A549 (cell line): ENCODE measurements around the gene BCL2L13. TPM values are rescaled to one million over a fixed set of nuclear protein-coding genes. Genes with fewer than 3 reads are reported as not detected.
"Not testable (repeated sequence)": the region's sequence is repeated elsewhere in the genome, so short reads cannot be mapped to it uniquely, and the experiment has no call there.

Experiments
- ATAC-seq, 2 experiments: fragments of 200-7000 bp in 1 of 2; fragments of >200 bp in 1 of 2; cut with Nextera tagmentation in 1 of 2; cut with Tn5 transposase in 1 of 2; 3 replicates each; pipeline versions ENCODE4 v1.8.0 to v1.9.1; 2018 to 2020; ENCODE audit warnings: mild to moderate bottlenecking in 1 of 2, moderate library complexity in 1 of 2
- CTCF ChIA-PET: fragments of 300-600 bp; sonication (Branson Sonifier 250); formaldehyde crosslinking; extraction: SDS; loops from one replicate; lab custom pipeline; 2021; ENCODE audit warnings: antibody characterized with exemption, inconsistent platforms; lab: Yijun Ruan, JAX
- POLR2A ChIA-PET: fragments of 350-600 bp; formaldehyde crosslinking; extraction: SDS; loops from one replicate; lab custom pipeline; 2021; ENCODE audit warnings: antibody characterized with exemption, inconsistent platforms; lab: Yijun Ruan, JAX
- DNase-seq, 2 experiments: peaks; one replicate each; pipeline versions ENCODE4 v3.0.0 to v3.0.0-alpha.2; 2011 to 2016; ENCODE audit warnings: low read depth in 1 of 2, low spot score in 1 of 2
- FAIRE-seq: peaks from 2 replicates; lab custom pipeline; 2011; peaks lifted over from hg19 to GRCh38; lab: Jason Lieb, UNC
- H3K27ac ChIP-seq, 2 experiments: fragments of >200 bp; sonication (Bioruptor Twin); formaldehyde crosslinking; 3 replicates each; pipeline ENCODE4 v1.5.1; 2016 to 2017
- H3K4me1 ChIP-seq: fragments of >200 bp; sonication (Bioruptor Twin); formaldehyde crosslinking; 3 replicates; pipeline ENCODE4 v1.6.1; 2016
- H3K4me2 ChIP-seq: fragments of >200 bp; sonication (Bioruptor Twin); formaldehyde crosslinking; 3 replicates; pipeline ENCODE4 v1.6.1; 2016
- H3K4me3 ChIP-seq: fragments of >200 bp; sonication (Bioruptor Twin); formaldehyde crosslinking; 3 replicates; pipeline ENCODE4 v1.5.1; 2016
- H3K9me3 ChIP-seq: fragments of >200 bp; sonication (Bioruptor Twin); formaldehyde crosslinking; 3 replicates; pipeline ENCODE4 v1.6.1; 2016
- BCL3 ChIP-seq: fragments of >200 bp; sonication (Bioruptor Twin); formaldehyde crosslinking; IDR thresholded peaks from 3 replicates; pipeline ENCODE4 v1.6.1; 2016
- EHMT2 ChIP-seq: fragments of 200-600 bp; sonication (generic); IDR thresholded peaks from 2 replicates; pipeline ENCODE4 v1.6.1; 2016; ENCODE audit warnings: antibody characterized with exemption, low read depth, mild to moderate bottlenecking, moderate library complexity
- FOSB ChIP-seq: fragments of 250-450 bp; sonication (Bioruptor Pico); IDR thresholded peaks from 2 replicates; pipeline ENCODE4 v1.5.0; 2020; ENCODE audit warnings: mild to moderate bottlenecking, moderate library complexity
- GATA3 ChIP-seq: IDR thresholded peaks from 2 replicates; pipeline ENCODE4 v1.6.1; 2012; ENCODE audit warnings: borderline replicate concordance
- HOXB13 ChIP-seq: fragments of 250-450 bp; sonication (Bioruptor Pico); IDR thresholded peaks from 2 replicates; pipeline ENCODE4 v1.5.0; 2020; ENCODE audit warnings: low read depth, mild to moderate bottlenecking, moderate library complexity
- JUN ChIP-seq, 2 experiments: fragments of >200 bp; sonication (Bioruptor Twin); formaldehyde crosslinking; IDR thresholded peaks; 2 replicates in 1 of 2; 3 replicates in 1 of 2; pipeline ENCODE4 v1.6.1; 2016 to 2017
- JUNB ChIP-seq: fragments of >200 bp; sonication (Bioruptor Twin); formaldehyde crosslinking; IDR thresholded peaks from 2 replicates; pipeline ENCODE4 v1.6.1; 2016
- NFE2L2 ChIP-seq: fragments of 150-350 bp; conservative IDR thresholded peaks from 2 replicates; pipeline ENCODE4 v1.6.1; 2014; ENCODE audit warnings: low read length
- NR3C1 ChIP-seq: fragments of >200 bp; sonication (Bioruptor Twin); formaldehyde crosslinking; IDR thresholded peaks from 3 replicates; pipeline ENCODE4 v1.6.1; 2017
- PHF8 ChIP-seq: fragments of 200-600 bp; sonication (generic); IDR thresholded peaks from 2 replicates; pipeline ENCODE4 v1.6.1; 2016; ENCODE audit warnings: low read depth, mild to moderate bottlenecking, antibody characterized with exemption, moderate library complexity, borderline replicate concordance
- RAD21 ChIP-seq, 2 experiments: fragments of >200 bp in 1 of 2; sonication (Bioruptor Twin) in 1 of 2; formaldehyde crosslinking in 1 of 2; IDR thresholded peaks in 1 of 2; conservative IDR thresholded peaks in 1 of 2; 2 replicates in 1 of 2; 3 replicates in 1 of 2; pipeline ENCODE4 v1.6.1; 2012 to 2018; ENCODE audit warnings: inconsistent platforms in 1 of 2
- WGBS: methylation state at CpG from one replicate; pipeline ENCODE4 v1.1.6; 2017; ENCODE audit errors: missing lambda C conversion rate; 5-methylcytosine and 5-hydroxymethylcytosine counted together
- polyA plus RNA-seq, 4 experiments: library from polyadenylated mRNA; depleted of rRNA in 3 of 4; stranded (reverse); fragments of >200 nt; fragmentation: RNase III in 1 of 4; extraction: RNeasy Plus Mini Kit Qiagen cat#74134 plus additional on column Dnase treatment in 1 of 4; gene quantifications; 2 replicates in 3 of 4; 3 replicates in 1 of 4; pipeline ENCODE4 v1.2.3, GENCODE V29; 2011 to 2017

BCL2L13 gene
- polyA plus RNA-seq, 2 of the 4 experiments (the other 2 are of a cell fraction): 36.9 to 44.9 TPM

GRCh38 chr22:17761138-17761488 is 122.6 kb downstream of the BCL2L13 start:
- WGBS: 48% methylated on average over 4 of the region's 4 CpGs
- Histone ChIP-seq H3K4me1 (peaks cover 15% of the 10 kb centered on the region; the same call in 2 of the 3 replicates), H3K9me3 (no peaks in the 10 kb centered on the region), H3K27ac (peak overlapping the region in 1 of 2 experiments; percentile 55; a peak in 4 of 6 replicates), H3K4me3 (no peak overlapping the region)
- POLR2A ChIA-PET: no interaction called here
- FAIRE-seq: no peak
- TF ChIP-seq JUNB: no peak
- TF ChIP-seq, all 56 proteins: peak for 0
- ATAC-seq: no peak
- no peak for DNase-seq
- CTCF ChIA-PET: no interaction called here
- H3K4me2 ChIP-seq: peak overlapping the region; percentile 62

- H3K4me3 ChIP-seq, H3K4me2 ChIP-seq, POLR2A ChIA-PET, H3K27ac ChIP-seq, FAIRE-seq, ATAC-seq, DNase-seq, H3K9me3 ChIP-seq: not testable (repeated sequence)
- WGBS: 89% methylated on average over 10 of the region's 10 CpGs
- CTCF ChIA-PET: interaction anchor here (1.3 to 1.4 kb wide), 2 partner anchors 9 to 20 kb away, joined by 3 to 4 read pairs; no protein-coding TSS in a partner anchor
- H3K4me1 ChIP-seq: peaks cover 15% of the 10 kb centered on the region; the same call in 2 of the 3 replicates
Measured at GRCh38 chr22:17763442-17763841, 124.9 kb downstream of the BCL2L13 start.

- no peak for FAIRE-seq
- POLR2A ChIA-PET: no interaction called here
- H3K4me1 ChIP-seq: peaks cover 15% of the 10 kb centered on the region; the same call in 2 of the 3 replicates
- CTCF ChIA-PET: no interaction called here
- H3K4me2 ChIP-seq: no peak overlapping the region
- WGBS: 84% methylated on average over 5 of the region's 5 CpGs
- TF ChIP-seq GATA3: no peak
- TF ChIP-seq JUN (IDR thresholded peaks at IDR 0.05): no peak
- TF ChIP-seq PHF8: no peak
- TF ChIP-seq NFE2L2: no peak
- no peak for TF ChIP-seq HOXB13 (CRISPR knock-in tag)
- no peak for TF ChIP-seq NR3C1
- TF ChIP-seq, all 56 proteins: peak for 0
- Histone ChIP-seq H3K27ac (no peak overlapping the region), H3K9me3 (no peaks in the 10 kb centered on the region), H3K4me3 (no peak overlapping the region)
- DNase-seq (no peak), ATAC-seq (no peak)
Measured at GRCh38 chr22:17764036-17764435, 125.5 kb downstream of the BCL2L13 start.

- not testable (repeated sequence) for ATAC-seq
Measured at GRCh38 chr22:17764852-17765251, 126.3 kb downstream of the BCL2L13 start.

GRCh38 chr22:17767233-17768065 is 128.9 kb downstream of the BCL2L13 start:
- ChIA-PET CTCF (no interaction called here), POLR2A (no interaction called here)
- 88% methylated on average over 14 of the region's 14 CpGs for WGBS
- no peak for DNase-seq
- no peak overlapping the region for H3K4me2 ChIP-seq
- H3K4me3 ChIP-seq: no peak overlapping the region
- no peak overlapping the region for H3K27ac ChIP-seq
- no peak for FAIRE-seq
- H3K4me1 ChIP-seq: peaks cover 3% of the 10 kb centered on the region; the same call in 2 of the 3 replicates
- no peaks in the 10 kb centered on the region for H3K9me3 ChIP-seq
- no peak for TF ChIP-seq EHMT2
- TF ChIP-seq PHF8: no peak
- no peak for TF ChIP-seq BCL3
- no peak for TF ChIP-seq HOXB13 (CRISPR knock-in tag)
- TF ChIP-seq RAD21 (conservative IDR thresholded peaks at IDR 0.05 in 1 of 2, IDR thresholded peaks at IDR 0.05 in 1 of 2): no peak
- no peak for TF ChIP-seq FOSB
- no peak for ATAC-seq

More at GRCh38 chr22:17764852-17765251, 126.3 kb downstream of the BCL2L13 start:
- DNase-seq, POLR2A ChIA-PET, H3K27ac ChIP-seq, H3K9me3 ChIP-seq, H3K4me3 ChIP-seq, H3K4me2 ChIP-seq, FAIRE-seq: not testable (repeated sequence)
- CTCF ChIA-PET: interaction anchor here (1.1 to 1.8 kb wide), 3 partner anchors 20 to 24 kb away, joined by 3 to 6 read pairs (median 4); no protein-coding TSS in a partner anchor
- 79% methylated on average over 4 of the region's 5 CpGs for WGBS
- H3K4me1 ChIP-seq: peaks cover 15% of the 10 kb centered on the region; the same call in 2 of the 3 replicates
